IMR-90 (cell line): ENCODE measurements around the gene SARNP. TPM values are rescaled to one million over a fixed set of nuclear protein-coding genes. Genes with fewer than 3 reads are reported as not detected.

Experiments
- ATAC-seq: fragments of 200-7000 bp; cut with Tn5 transposase; 2 replicates; pipeline ENCODE4 v1.9.1; 2020; ENCODE audit warnings: low read depth, mild to moderate bottlenecking, moderate library complexity
- BruUV-seq: library from RNA; stranded (reverse); fragments of 400-500 nt; replicated peaks from 2 replicates; lab custom pipeline; 2021; lab: Mats Ljungman, UMichigan
- CTCF ChIA-PET: fragments of 300-600 bp; formaldehyde crosslinking; extraction: SDS; loops from one replicate; lab custom pipeline; 2021; ENCODE audit warnings: antibody characterized with exemption; lab: Yijun Ruan, JAX
- POLR2A ChIA-PET: fragments of 300-600 bp; sonication (Branson Sonifier 250); formaldehyde crosslinking; loops from one replicate; lab custom pipeline; 2022; ENCODE audit warnings: antibody characterized with exemption; ENCODE audit not compliant: unreplicated experiment; lab: Charles Lee
- DNase-seq: peaks from one replicate; pipeline ENCODE4 v3.0.0; 2013
- H2AFZ ChIP-seq: replicated peaks from 2 replicates; pipeline ENCODE3; 2013; ENCODE audit warnings: low read length, mild to moderate bottlenecking; ENCODE audit not compliant: poor library complexity
- H2AK5ac ChIP-seq: 2 replicates; pipeline ENCODE4 v1.6.1; 2013; ENCODE audit warnings: low read depth, low read length, inconsistent platforms
- H2AK9ac ChIP-seq: replicated peaks from 2 replicates; pipeline ENCODE3; 2013; ENCODE audit warnings: mild to moderate bottlenecking, low read depth, low read length, moderate library complexity; ENCODE audit not compliant: poor library complexity
- H2BK120ac ChIP-seq: 2 replicates; pipeline ENCODE4 v1.6.1; 2013; ENCODE audit warnings: low read depth, low read length, inconsistent platforms
- H2BK15ac ChIP-seq: 3 replicates; pipeline ENCODE4 v1.6.1; 2013; ENCODE audit warnings: low read depth, low read length, inconsistent platforms
- H2BK20ac ChIP-seq: 2 replicates; pipeline ENCODE4 v1.6.1; 2013; ENCODE audit warnings: low read depth, mild to moderate bottlenecking, inconsistent platforms, low read length, moderate library complexity
- H2BK5ac ChIP-seq: 2 replicates; pipeline ENCODE4 v1.6.1; 2013; ENCODE audit warnings: mild to moderate bottlenecking, low read depth, low read length, inconsistent platforms; ENCODE audit not compliant: poor library complexity, severe bottlenecking
- H3K14ac ChIP-seq: replicated peaks from 2 replicates; pipeline ENCODE4 v1.6.1; 2013; ENCODE audit warnings: low read depth, low read length, inconsistent platforms
- H3K18ac ChIP-seq: 2 replicates; pipeline ENCODE4 v1.6.1; 2013; ENCODE audit warnings: low read depth, low read length, control low read depth
- H3K23ac ChIP-seq: 2 replicates; pipeline ENCODE4 v1.6.1; 2013; ENCODE audit warnings: low read depth, low read length, inconsistent platforms
- H3K27ac ChIP-seq: 2 replicates; pipeline ENCODE4 v1.5.1; 2013; ENCODE audit warnings: mild to moderate bottlenecking, control low read depth, low read length; ENCODE audit not compliant: insufficient read depth
- H3K27me3 ChIP-seq: 2 replicates; pipeline ENCODE4 v1.6.1; 2013; ENCODE audit warnings: low read length; ENCODE audit not compliant: control insufficient read depth, insufficient read depth
- H3K36me3 ChIP-seq: 2 replicates; pipeline ENCODE4 v1.6.1; 2013; ENCODE audit warnings: low read length, mixed read lengths; ENCODE audit not compliant: control insufficient read depth, insufficient read depth
- H3K4ac ChIP-seq: 2 replicates; pipeline ENCODE4 v1.6.1; 2013; ENCODE audit warnings: low read depth, low read length, inconsistent platforms
- H3K4me1 ChIP-seq: 2 replicates; pipeline ENCODE4 v1.6.1; 2013; ENCODE audit warnings: low read length, mixed read lengths; ENCODE audit not compliant: control insufficient read depth, insufficient read depth
- H3K4me2 ChIP-seq: 2 replicates; pipeline ENCODE4 v1.6.1; 2013; ENCODE audit warnings: low read depth, mild to moderate bottlenecking, control low read depth, low read length, moderate library complexity
- H3K4me3 ChIP-seq: 2 replicates; pipeline ENCODE4 v1.5.1; 2013; ENCODE audit warnings: low read depth, mild to moderate bottlenecking, control low read depth, low read length, moderate library complexity; ENCODE audit not compliant: insufficient read depth
- H3K56ac ChIP-seq: 2 replicates; pipeline ENCODE4 v1.6.1; 2013; ENCODE audit warnings: low read length, inconsistent platforms; ENCODE audit not compliant: insufficient read depth; ENCODE audit errors: extremely low read depth
- H3K79me1 ChIP-seq, 2 experiments: 2 replicates each; pipeline ENCODE4 v1.6.1; 2013; ENCODE audit warnings: low read length in 2 of 2, inconsistent platforms in 1 of 2, low read depth in 1 of 2
- H3K9ac ChIP-seq: 2 replicates; pipeline ENCODE4 v1.6.1; 2013; ENCODE audit warnings: low read depth, low read length, control low read depth
- H3K9me1 ChIP-seq: 2 replicates; pipeline ENCODE4 v1.6.1; 2013; ENCODE audit warnings: low read length, inconsistent platforms; ENCODE audit not compliant: insufficient read depth
- H3K9me3 ChIP-seq: 2 replicates; pipeline ENCODE4 v1.6.1; 2013; ENCODE audit warnings: low read length; ENCODE audit not compliant: control insufficient read depth, insufficient read depth
- H4K20me1 ChIP-seq: 2 replicates; pipeline ENCODE4 v1.6.1; 2013; ENCODE audit warnings: low read length, inconsistent platforms; ENCODE audit not compliant: insufficient read depth
- H4K5ac ChIP-seq: 2 replicates; pipeline ENCODE4 v1.6.1; 2013; ENCODE audit warnings: mild to moderate bottlenecking, low read depth, low read length, control low read depth
- H4K8ac ChIP-seq, 2 experiments: 2 replicates each; pipeline ENCODE4 v1.6.1; 2013; ENCODE audit warnings: low read depth in 2 of 2, low read length in 2 of 2, control low read depth in 1 of 2, inconsistent platforms in 1 of 2
- H4K91ac ChIP-seq: 2 replicates; pipeline ENCODE4 v1.6.1; 2013; ENCODE audit warnings: low read depth, low read length, inconsistent platforms; ENCODE audit not compliant: insufficient read depth
- BHLHE40 ChIP-seq: fragments of 150-350 bp; IDR thresholded peaks from 2 replicates; pipeline ENCODE4 v1.6.1; 2016; ENCODE audit warnings: mild to moderate bottlenecking, low read depth, low read length
- CEBPB ChIP-seq: IDR thresholded peaks from 2 replicates; pipeline ENCODE4 v1.6.1; 2012; ENCODE audit warnings: low read depth, low read length, improper control_type of control experiment
- CHD1 ChIP-seq: IDR thresholded peaks from 2 replicates; pipeline ENCODE4 v1.6.1; 2012; ENCODE audit warnings: low read depth, low read length, improper control_type of control experiment
- CTCF ChIP-seq: conservative IDR thresholded peaks from 2 replicates; pipeline ENCODE4 v1.5.1; 2012; ENCODE audit warnings: mild to moderate bottlenecking, low read depth, low read length, improper control_type of control experiment
- ELK1 ChIP-seq: fragments of 150-350 bp; IDR thresholded peaks from 2 replicates; pipeline ENCODE4 v1.6.1; 2016; ENCODE audit warnings: low read depth, mild to moderate bottlenecking, low read length, moderate library complexity, borderline replicate concordance
- FOS ChIP-seq: fragments of 150-350 bp; IDR thresholded peaks from 2 replicates; pipeline ENCODE4 v1.6.1; 2016; ENCODE audit warnings: low read depth, low read length
- MAFK ChIP-seq: IDR thresholded peaks from 2 replicates; pipeline ENCODE4 v1.6.1; 2012; ENCODE audit warnings: low read depth, low read length, improper control_type of control experiment
- MAZ ChIP-seq: IDR thresholded peaks from 2 replicates; pipeline ENCODE4 v1.6.1; 2012; ENCODE audit warnings: low read depth, mild to moderate bottlenecking, low read length, improper control_type of control experiment, moderate library complexity, borderline replicate concordance
- MXI1 ChIP-seq: IDR thresholded peaks from 2 replicates; pipeline ENCODE4 v1.6.1; 2012; ENCODE audit warnings: low read depth, mild to moderate bottlenecking, low read length, moderate library complexity, borderline replicate concordance
- NFE2L2 ChIP-seq: fragments of 150-350 bp; IDR thresholded peaks from 2 replicates; pipeline ENCODE4 v1.6.1; 2016; ENCODE audit warnings: low read depth, mild to moderate bottlenecking, low read length
- POLR2A ChIP-seq: IDR thresholded peaks from 2 replicates; pipeline ENCODE4 v1.6.1; 2012; ENCODE audit warnings: mild to moderate bottlenecking, low read depth, low read length
- RAD21 ChIP-seq: IDR thresholded peaks from 2 replicates; pipeline ENCODE4 v1.6.1; 2012; ENCODE audit warnings: low read length, improper control_type of control experiment
- RCOR1 ChIP-seq: IDR thresholded peaks from 2 replicates; pipeline ENCODE4 v1.6.1; 2012; ENCODE audit warnings: mild to moderate bottlenecking, low read length, improper control_type of control experiment; ENCODE audit not compliant: insufficient replicate concordance
- RFX5 ChIP-seq: IDR thresholded peaks from 2 replicates; pipeline ENCODE4 v1.8.0; 2012; ENCODE audit warnings: low read depth, mild to moderate bottlenecking, low read length, moderate library complexity
- SMC3 ChIP-seq: fragments of 150-350 bp; IDR thresholded peaks from 2 replicates; pipeline ENCODE4 v1.6.1; 2016; ENCODE audit warnings: low read depth, mild to moderate bottlenecking, antibody characterized with exemption, low read length, moderate library complexity
- USF2 ChIP-seq: fragments of 150-350 bp; IDR thresholded peaks from 2 replicates; pipeline ENCODE4 v1.6.1; 2017; ENCODE audit warnings: mild to moderate bottlenecking, antibody characterized with exemption, low read length, low read depth
- WGBS, 2 experiments: methylation state at CpG; one replicate each; pipeline versions ENCODE4 v1.1.5 to v1.1.7; 2013; ENCODE audit warnings: missing lambda C conversion rate in 2 of 2; ENCODE audit not compliant: insufficient read length in 1 of 2; ENCODE audit errors: extremely low coverage in 2 of 2; 5-methylcytosine and 5-hydroxymethylcytosine counted together
- dilution Hi-C: fragments of 300-500 bp; cut with HindIII; formaldehyde crosslinking; loops from one replicate; pipeline ENCODE4 v1.14.3; 2018; ENCODE audit warnings: low sequenced_read_pairs; ENCODE audit not compliant: unreplicated experiment
- in situ Hi-C: fragments of 300-500 bp; cut with MboI; formaldehyde crosslinking; loops from 3 replicates; pipeline ENCODE4 v1.14.3; 2019; ENCODE audit warnings: low sequenced_read_pairs, inconsistent platforms, mixed read lengths
- intact Hi-C: fragments of 100-400 bp; cut with micrococcal nuclease; formaldehyde crosslinking; loops from 2 replicates; pipeline ENCODE4 v1.10.0; 2022
- polyA plus RNA-seq, 3 experiments: library from polyadenylated mRNA; depleted of rRNA; stranded (reverse); fragments of >200 nt; gene quantifications; 2 replicates each; pipeline ENCODE4 v1.2.3, GENCODE V29; 2012; ENCODE audit warnings: low replicate concordance in 1 of 3
- total RNA-seq: library from RNA; depleted of rRNA; stranded (reverse); fragments of >200 nt; gene quantifications from 2 replicates; pipeline ENCODE4 v1.2.3, GENCODE V29; 2012

SARNP gene
- total and polyA plus RNA-seq, 2 of the 4 experiments (the other 2 are of a cell fraction): 46.8 to 103 TPM

GRCh38 chr12:55716582-55716957, 101.0 kb downstream of the SARNP start:
- Histone ChIP-seq H3K27ac (peak overlapping the region; percentile 84), H3K27me3 (no peaks in the 10 kb centered on the region), H3K79me1 (peaks cover 17 to 53% of the 10 kb centered on the region in 2 experiments), H4K91ac (peak overlapping the region; percentile 78; the same call in 1 of the 2 replicates), H2AK9ac (peak overlapping the region; percentile 78), H3K36me3 (no peaks in the 10 kb centered on the region), H3K14ac (peak overlapping the region; percentile 65), H2BK20ac (no peak overlapping the region), H2AK5ac (peak overlapping the region; percentile 98), H3K4me3 (peak overlapping the region; percentile 78), H2BK5ac (peak overlapping the region; percentile 61), H4K5ac (peak overlapping the region; percentile 26; the same call in 1 of the 2 replicates), H4K8ac (peak overlapping the region; percentile 83 to 95), H2BK120ac (peak overlapping the region; percentile 46; the same call in 1 of the 2 replicates), H2AFZ (peak overlapping the region; percentile 92), H3K9me1 (peaks cover 32% of the 10 kb centered on the region), H3K4ac (peak overlapping the region; percentile 82), H4K20me1 (peaks cover 13% of the 10 kb centered on the region), H3K23ac (peak overlapping the region; percentile 80; the same call in 1 of the 2 replicates), H3K4me2 (peak overlapping the region; percentile 94), H2BK15ac (peak overlapping the region; percentile 33; the same call in 1 of the 3 replicates), H3K18ac (no peak overlapping the region; the same call in 1 of the 2 replicates), H3K4me1 (peaks cover 42% of the 10 kb centered on the region), H3K9ac (peak overlapping the region; percentile 70), H3K9me3 (no peaks in the 10 kb centered on the region), H3K56ac (peak overlapping the region; percentile 73)
- ChIA-PET POLR2A (no interaction called here), CTCF (no interaction called here)
- TF ChIP-seq USF2 (no peak), SMC3 (no peak), ELK1 (no peak), RAD21 (no peak), RCOR1 (no peak), FOS (no peak), RFX5 (no peak), MXI1 (no peak), NFE2L2 (no peak), BHLHE40 (no peak), CEBPB (no peak), MAFK (no peak), MAZ (no peak), POLR2A (no peak), CHD1 (no peak), CTCF (no peak)
- peak; percentile 1 for ATAC-seq
- no peak for DNase-seq
- dilution Hi-C loops (no loop called here), in situ Hi-C loops (no loop called here), intact Hi-C loops (no loop called here)
- BruUV-seq: no TSS peak
- no CpG with 5 or more reads among the region's 13 CpGs for WGBS, 2 experiments
